ENCODE results near the gene HCN3.

- no peak for TF ChIP-seq POLR2A (IDR thresholded peaks at IDR 0.05)
- TF ChIP-seq POLR2AphosphoS5 (IDR thresholded peaks at IDR 0.05): no peak
- no peak for TF ChIP-seq CTCF (IDR thresholded peaks at IDR 0.05)
These were observed 32.3 kb downstream of the HCN3 start for GRCh38 chr1:155309423-155310021.

Measured in transverse colon (tissue), 4 donors.